Kidney epithelial cell (primary cell): ENCODE results near the gene CPB2. TPM values are rescaled to one million over a fixed set of nuclear protein-coding genes. Genes with fewer than 3 reads are reported as not detected.

Source experiments
- DNase-seq: peaks from one replicate; pipeline ENCODE4 v3.0.0-alpha.2; 2010; ENCODE audit warnings: low read depth
- H3K27me3 ChIP-seq: 2 replicates; pipeline ENCODE4 v1.6.0; 2011; ENCODE audit warnings: low read length; ENCODE audit not compliant: control insufficient read depth, insufficient read depth
- H3K36me3 ChIP-seq: 2 replicates; pipeline ENCODE4 v1.5.1; 2011; ENCODE audit warnings: low read length; ENCODE audit not compliant: control insufficient read depth, insufficient read depth
- H3K4me3 ChIP-seq: 2 replicates; pipeline ENCODE4 v1.5.1; 2011; ENCODE audit warnings: low read depth, mild to moderate bottlenecking, control low read depth, low read length
- CTCF ChIP-seq: IDR thresholded peaks from 2 replicates; pipeline ENCODE4 v1.5.1; 2011; ENCODE audit warnings: mild to moderate bottlenecking, moderate library complexity, low read length, control low read depth, inconsistent platforms; ENCODE audit not compliant: insufficient read depth, poor library complexity, severe bottlenecking
- total RNA-seq: library from RNA; depleted of rRNA; stranded (reverse); fragments of >200 nt; gene quantifications from 2 replicates; pipeline ENCODE4 v1.2.3, GENCODE V29; 2015

CPB2 gene
- total RNA-seq, 1 donor from 2014 or later = not detected

GRCh38 chr13:46146898-46147297 is 42.1 kb upstream of the CPB2 start:
- H3K36me3 ChIP-seq = no peaks in the 10 kb centered on the region
- peak; percentile 35 for TF ChIP-seq CTCF
- DNase-seq = no peak
- no peak overlapping the region for H3K4me3 ChIP-seq
- no peaks in the 10 kb centered on the region for H3K27me3 ChIP-seq

DNA sequence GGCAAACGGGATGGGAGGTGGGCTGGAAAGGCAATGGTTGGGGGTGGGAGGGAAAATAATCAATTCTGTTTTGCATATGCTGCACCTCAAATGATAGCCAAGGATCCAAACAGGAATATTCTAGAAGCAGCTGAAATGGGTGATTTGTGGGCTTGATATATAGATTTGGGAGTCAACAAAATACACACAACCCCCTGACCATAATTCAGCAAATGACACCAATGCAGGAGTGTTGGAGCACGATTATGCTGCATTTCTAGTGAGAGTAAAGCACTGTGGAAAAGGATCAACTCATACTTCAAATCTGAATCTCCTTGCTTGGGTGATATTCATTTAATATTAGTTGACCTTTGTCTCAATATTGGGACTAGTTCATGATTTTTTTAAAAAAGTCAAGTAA is 41.1 kb upstream of the CPB2 start:
- Histone ChIP-seq H3K4me3 (no peak overlapping the region), H3K27me3 (no peaks in the 10 kb centered on the region), H3K36me3 (no peaks in the 10 kb centered on the region)
- no peak for DNase-seq
- TF ChIP-seq CTCF = no peak

GRCh38 chr13:46145135-46145534 is 40.3 kb upstream of the CPB2 start:
- no peak for TF ChIP-seq CTCF
- H3K27me3 ChIP-seq = no peaks in the 10 kb centered on the region
- H3K36me3 ChIP-seq = no peaks in the 10 kb centered on the region
- no peak overlapping the region for H3K4me3 ChIP-seq
- no peak for DNase-seq

GRCh38 chr13:46143184-46143701 is 38.4 kb upstream of the CPB2 start:
- TF ChIP-seq CTCF = no peak
- H3K36me3 ChIP-seq = no peaks in the 10 kb centered on the region
- H3K27me3 ChIP-seq = no peaks in the 10 kb centered on the region
- H3K4me3 ChIP-seq = no peak overlapping the region
- no peak for DNase-seq

DNA sequence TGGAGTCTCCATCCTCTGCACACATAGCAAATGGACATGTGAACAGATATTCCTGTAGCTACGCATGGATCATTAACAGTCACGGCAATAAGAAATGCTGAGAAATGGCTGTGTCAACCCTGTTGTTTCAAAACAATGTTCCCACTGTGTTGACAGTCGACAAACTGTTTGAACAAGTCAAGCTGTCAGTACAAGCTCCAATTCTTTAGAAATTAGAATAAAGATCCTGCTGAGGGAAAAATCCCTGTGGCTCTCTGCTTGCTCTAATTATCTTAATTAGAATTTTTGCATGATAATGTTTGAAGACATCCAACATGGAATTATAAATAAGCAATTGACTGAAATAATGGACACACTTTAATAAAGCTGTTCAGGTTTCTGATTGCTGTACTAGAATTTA is 37.9 kb upstream of the CPB2 start:
- Histone ChIP-seq H3K27me3 (no peaks in the 10 kb centered on the region), H3K36me3 (no peaks in the 10 kb centered on the region), H3K4me3 (no peak overlapping the region)
- no peak for DNase-seq
- no peak for TF ChIP-seq CTCF

GRCh38 chr13:46140044-46140443 is 35.2 kb upstream of the CPB2 start:
- no peak for DNase-seq
- no peaks in the 10 kb centered on the region for H3K27me3 ChIP-seq
- no peak for TF ChIP-seq CTCF
- H3K36me3 ChIP-seq = no peaks in the 10 kb centered on the region
- H3K4me3 ChIP-seq = no peak overlapping the region
